NCI-H2107 treated with DMSO at 0.1 percent for 48 hours (cell line): ENCODE results near the gene RAMP1.
A peak's percentile ranks its signal among the peaks of the same experiment; 100 is the strongest.

Source experiments
- DNase-seq: peaks from one replicate; lab custom pipeline; 2025; ENCODE audit not compliant: unreplicated experiment; lab: John Stamatoyannopoulos, UW

RAMP1 gene

GRCh38 chr2:237876061-237876526 lies 16.7 kb downstream of the RAMP1 start:
- DNase-seq = no peak

GRCh38 chr2:237876532-237876931 lies 17.1 kb downstream of the RAMP1 start:
- no peak for DNase-seq

- no peak for DNase-seq
Observed at GRCh38 chr2:237876951-237877491, 17.6 kb downstream of the RAMP1 start.

- no peak for DNase-seq
Observed at GRCh38 chr2:237877576-237878307, 18.3 kb downstream of the RAMP1 start.

GRCh38 chr2:237878321-237879057 lies 19.1 kb downstream of the RAMP1 start:
- DNase-seq = no peak

GRCh38 chr2:237879058-237879430 lies 19.6 kb downstream of the RAMP1 start:
- DNase-seq = peak; percentile 53

- DNase-seq = no peak
Observed at GRCh38 chr2:237879991-237880560, 20.7 kb downstream of the RAMP1 start.

- DNase-seq = no peak
Observed at GRCh38 chr2:237882510-237883481, 23.4 kb downstream of the RAMP1 start.

- no peak for DNase-seq
Observed at GRCh38 chr2:237883951-237884446, 24.6 kb downstream of the RAMP1 start.

- no peak for DNase-seq
Observed at GRCh38 chr2:237884681-237885080, 25.3 kb downstream of the RAMP1 start.

- DNase-seq = no peak
Observed at GRCh38 chr2:237885111-237885930, 25.9 kb downstream of the RAMP1 start.

- DNase-seq = no peak
Observed at GRCh38 chr2:237885931-237886684, 26.7 kb downstream of the RAMP1 start.

GRCh38 chr2:237886685-237887481 lies 27.5 kb downstream of the RAMP1 start:
- no peak for DNase-seq

- DNase-seq = no peak
Observed at GRCh38 chr2:237888389-237888788, 29.0 kb downstream of the RAMP1 start.

GRCh38 chr2:237889016-237889415 lies 29.6 kb downstream of the RAMP1 start:
- DNase-seq = no peak

- DNase-seq = no peak
Observed at GRCh38 chr2:237889811-237890210, 30.4 kb downstream of the RAMP1 start.

- DNase-seq = no peak
Observed at GRCh38 chr2:237892478-237892877, 33.1 kb downstream of the RAMP1 start.

GRCh38 chr2:237892984-237893595 lies 33.7 kb downstream of the RAMP1 start:
- DNase-seq = no peak
